B cell (primary cell): ENCODE data around the gene SCMH1. TPM values are rescaled to one million over a fixed set of nuclear protein-coding genes. Genes with fewer than 3 reads are reported as not detected.

Experiments
- ATAC-seq: fragments of 200-7000 bp; cut with Tn5 transposase; one replicate; pipeline ENCODE4 v1.10.0; 2021; ENCODE audit warnings: low read depth, mild to moderate bottlenecking, moderate number of reproducible peaks, moderate library complexity
- CTCF ChIA-PET: fragments of 350-600 bp; sonication (Branson Sonifier 250); formaldehyde crosslinking; loops from one replicate; lab custom pipeline; 2021; ENCODE audit warnings: antibody characterized with exemption, inconsistent platforms; lab: Charles Lee
- POLR2A ChIA-PET: fragments of 350-600 bp; sonication (Branson Sonifier 250); formaldehyde crosslinking; loops from one replicate; lab custom pipeline; 2021; ENCODE audit warnings: antibody characterized with exemption; lab: Charles Lee
- DNase-seq: peaks from one replicate; pipeline ENCODE4 v3.0.0; 2013
- H2AFZ ChIP-seq: 2 replicates; pipeline ENCODE4 v1.6.1; 2012; ENCODE audit warnings: mild to moderate bottlenecking, low read depth, low read length; ENCODE audit not compliant: insufficient read depth, poor library complexity, severe bottlenecking
- H3K27ac ChIP-seq, 2 donors: 1 replicate in 1 of 2; 2 replicates in 1 of 2; pipeline ENCODE4 v1.5.1; 2012 to 2013; ENCODE audit warnings: low read length in 2 of 2, mild to moderate bottlenecking in 2 of 2, moderate library complexity in 1 of 2
- H3K27me3 ChIP-seq, 4 experiments: fragments of 200-600 bp in 1 of 4; sonication (generic) in 1 of 4; replicated peaks in 1 of 4; 1 replicate in 2 of 4; 2 replicates in 2 of 4; pipeline versions ENCODE4 v1.6.1 to v1.7.0; 2013 to 2016; ENCODE audit warnings: low read length in 3 of 4, mild to moderate bottlenecking in 2 of 4, mixed read lengths in 1 of 4, moderate library complexity in 1 of 4; ENCODE audit not compliant: insufficient read depth in 4 of 4, control insufficient read depth in 3 of 4; ENCODE audit errors: control extremely low read depth in 1 of 4
- H3K36me3 ChIP-seq, 2 experiments: replicated peaks in 1 of 2; 1 replicate in 1 of 2; 2 replicates in 1 of 2; pipeline versions ENCODE4 v1.6.1 to v1.7.1; 2013; ENCODE audit warnings: low read length in 1 of 2; ENCODE audit not compliant: insufficient read depth in 2 of 2, control insufficient read depth in 1 of 2; ENCODE audit errors: control extremely low read depth in 1 of 2, extremely low read depth in 1 of 2
- H3K4me1 ChIP-seq, 2 donors: fragments of 200-600 bp in 1 of 2; sonication (generic) in 1 of 2; 1 replicate in 1 of 2; 2 replicates in 1 of 2; pipeline versions ENCODE4 v1.5.1 to v1.6.1; 2013 to 2017; ENCODE audit warnings: low read length in 2 of 2; ENCODE audit not compliant: control insufficient read depth in 2 of 2, insufficient read depth in 2 of 2
- H3K4me2 ChIP-seq: replicated peaks from 2 replicates; pipeline ENCODE3; 2012; ENCODE audit warnings: mild to moderate bottlenecking, low read depth, low read length; ENCODE audit not compliant: poor library complexity, severe bottlenecking
- H3K4me3 ChIP-seq, 5 experiments: fragments of 200-600 bp in 1 of 5; sonication (generic) in 1 of 5; 1 replicate in 3 of 5; 2 replicates in 2 of 5; pipeline versions ENCODE4 v1.5.1 to v1.7.0; 2011 to 2016; ENCODE audit warnings: low read length in 4 of 5, mild to moderate bottlenecking in 4 of 5, low read depth in 2 of 5, control low read depth in 1 of 5, moderate library complexity in 1 of 5; ENCODE audit not compliant: insufficient read depth in 1 of 5; ENCODE audit errors: control extremely low read depth in 1 of 5, extremely low read depth in 1 of 5
- H3K79me2 ChIP-seq: fragments of 200-600 bp; sonication (generic); one replicate; pipeline ENCODE4 v1.6.0; 2016; ENCODE audit warnings: low read length; ENCODE audit not compliant: control insufficient read depth, insufficient read depth
- H3K9ac ChIP-seq: fragments of 200-600 bp; sonication (generic); 2 replicates; pipeline ENCODE4 v1.6.1; 2017; ENCODE audit warnings: mild to moderate bottlenecking, low read length, moderate library complexity
- H3K9me3 ChIP-seq, 3 donors: one replicate each; pipeline versions ENCODE4 v1.6.1 to v1.7.1; 2013; ENCODE audit warnings: low read length in 2 of 3; ENCODE audit not compliant: control insufficient read depth in 2 of 3, insufficient read depth in 1 of 3; ENCODE audit errors: control extremely low read depth in 1 of 3
- H4K20me1 ChIP-seq: 2 replicates; pipeline ENCODE4 v1.6.0; 2012; ENCODE audit warnings: mild to moderate bottlenecking, low read length; ENCODE audit not compliant: insufficient read depth, control insufficient read depth, poor library complexity, severe bottlenecking
- H3K27ac Mint-ChIP-seq: one replicate; pipeline ENCODE4 v1.8.0; 2021; ENCODE audit warnings: mixed read lengths
- H3K27me3 Mint-ChIP-seq: one replicate; pipeline ENCODE4 v1.8.0; 2021; ENCODE audit warnings: mixed read lengths
- H3K4me1 Mint-ChIP-seq: one replicate; pipeline ENCODE4 v1.8.0; 2021; ENCODE audit warnings: mixed read lengths
- H3K4me3 Mint-ChIP-seq: one replicate; pipeline ENCODE4 v1.8.0; 2021; ENCODE audit warnings: mixed read lengths
- H3K9me3 Mint-ChIP-seq: one replicate; pipeline ENCODE4 v1.8.0; 2022; ENCODE audit warnings: mixed read lengths; ENCODE audit not compliant: insufficient read depth
- EZH2 ChIP-seq: IDR thresholded peaks from 2 replicates; pipeline ENCODE4 v1.6.1; 2012; ENCODE audit warnings: borderline replicate concordance, low read depth, mild to moderate bottlenecking, moderate library complexity, low read length; ENCODE audit not compliant: insufficient read depth, poor library complexity, severe bottlenecking
- WGBS: methylation state at CpG from one replicate; pipeline ENCODE4 v1.1.5; 2013; ENCODE audit warnings: missing lambda C conversion rate; ENCODE audit not compliant: insufficient coverage; 5-methylcytosine and 5-hydroxymethylcytosine counted together
- intact Hi-C: fragments of 100-400 bp; cut with micrococcal nuclease; formaldehyde crosslinking; loops from one replicate; pipeline ENCODE4 v1.10.0; 2022
- polyA plus RNA-seq: library from polyadenylated mRNA; depleted of rRNA; stranded (reverse); fragments of >200 nt; gene quantifications from 2 replicates; pipeline ENCODE4 v1.2.3, GENCODE V29; 2012
- total RNA-seq, 2 donors: library from RNA; stranded (reverse); fragments of 120-200 nt in 1 of 2; gene quantifications; 1 replicate in 1 of 2; 2 replicates in 1 of 2; pipeline versions ENCODE4 v1.2.3 to v1.2.4, GENCODE V29; 2013 to 2022
- TF ChIP-seq, protein P1 (sequence below): fragments of 200-600 bp; IDR thresholded peaks from one replicate; pipeline ENCODE4 v1.8.0; 2022; ENCODE audit warnings: antibody characterized with exemption, mild to moderate bottlenecking

The SCMH1 gene
- total and polyA plus RNA-seq, 2 donors (not counting 1 experiment from before 2014, with no cell fraction given), result 29.4 to 33.3 TPM

GRCh38 chr1:41009466-41009865 is 232.6 kb downstream of the SCMH1 start:
- no peak for ATAC-seq
- WGBS, result 98% methylated on average over 8 of the region's 8 CpGs

DNA sequence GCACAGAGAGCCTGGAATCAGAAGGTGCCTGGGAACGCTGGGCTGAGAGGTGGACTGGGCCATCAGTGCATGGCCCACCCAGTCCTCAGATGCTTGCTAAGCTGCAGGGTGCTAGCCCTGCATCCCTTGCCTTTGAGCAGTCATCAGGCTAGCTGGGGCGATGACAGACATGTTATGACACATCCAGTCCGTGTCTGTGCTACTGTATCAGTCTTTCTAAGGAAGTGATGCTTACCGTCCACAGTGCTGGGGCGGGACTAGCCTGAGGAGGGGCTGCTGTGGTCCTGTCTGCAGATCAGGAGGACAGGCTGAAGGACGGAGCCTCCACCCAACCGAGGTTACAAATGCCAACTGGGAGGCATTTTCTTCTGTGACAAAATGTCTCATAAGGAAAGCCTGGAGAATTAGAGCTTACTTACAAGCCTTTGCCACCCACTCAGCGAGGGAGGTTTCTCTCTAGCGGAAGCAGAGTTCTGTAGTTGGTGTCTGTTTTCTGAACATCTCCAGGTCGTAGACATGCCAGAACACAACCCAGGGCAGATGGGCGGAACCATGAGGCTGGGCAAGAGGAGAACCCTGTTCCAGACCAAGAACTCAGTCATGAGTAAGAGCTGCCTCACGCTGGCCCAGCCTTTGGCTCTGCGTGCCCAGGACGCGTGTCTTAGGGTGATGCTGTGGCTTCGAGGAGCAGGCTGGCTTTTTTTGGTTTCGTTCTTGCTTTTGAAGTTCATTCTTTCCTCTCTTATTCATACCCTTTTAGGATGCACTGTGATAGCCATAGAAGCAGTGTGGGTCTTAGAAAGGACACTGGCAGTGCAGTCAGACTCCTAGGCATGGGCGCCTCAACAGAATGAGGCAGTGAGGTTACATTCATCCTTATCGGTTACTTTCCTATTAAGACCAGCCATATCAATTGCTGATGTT is 234.9 kb downstream of the SCMH1 start:
- ATAC-seq, result no peak
- Mint-ChIP-seq H3K4me1 (peaks cover 14% of the 10 kb centered on the region), H3K27ac (no peak overlapping the region), H3K4me3 (no peak overlapping the region), H3K27me3 (no peaks in the 10 kb centered on the region), H3K9me3 (no peaks in the 10 kb centered on the region)
- Histone ChIP-seq H3K36me3 (peaks cover 2 to 74% of the 10 kb centered on the region in 2 experiments), H3K27me3 (no peaks in the 10 kb centered on the region), H3K79me2 (no peaks in the 10 kb centered on the region), H3K4me1 (peaks cover 6 to 13% of the 10 kb centered on the region in 2 donors), H3K9ac (no peak overlapping the region), H4K20me1 (no peaks in the 10 kb centered on the region), H3K9me3 (no peaks in the 10 kb centered on the region), H2AFZ (no peak overlapping the region), H3K4me2 (no peak overlapping the region), H3K4me3 (no peak overlapping the region), H3K27ac (no peak overlapping the region)
- DNase-seq, result no peak
- POLR2A ChIA-PET, result no interaction called here
- WGBS, result 95% methylated on average over 14 of the region's 19 CpGs
- intact Hi-C loops, result no loop called here
- CTCF ChIA-PET, result no interaction called here
- no peak for TF ChIP-seq EZH2
- TF ChIP-seq, protein P1, sequence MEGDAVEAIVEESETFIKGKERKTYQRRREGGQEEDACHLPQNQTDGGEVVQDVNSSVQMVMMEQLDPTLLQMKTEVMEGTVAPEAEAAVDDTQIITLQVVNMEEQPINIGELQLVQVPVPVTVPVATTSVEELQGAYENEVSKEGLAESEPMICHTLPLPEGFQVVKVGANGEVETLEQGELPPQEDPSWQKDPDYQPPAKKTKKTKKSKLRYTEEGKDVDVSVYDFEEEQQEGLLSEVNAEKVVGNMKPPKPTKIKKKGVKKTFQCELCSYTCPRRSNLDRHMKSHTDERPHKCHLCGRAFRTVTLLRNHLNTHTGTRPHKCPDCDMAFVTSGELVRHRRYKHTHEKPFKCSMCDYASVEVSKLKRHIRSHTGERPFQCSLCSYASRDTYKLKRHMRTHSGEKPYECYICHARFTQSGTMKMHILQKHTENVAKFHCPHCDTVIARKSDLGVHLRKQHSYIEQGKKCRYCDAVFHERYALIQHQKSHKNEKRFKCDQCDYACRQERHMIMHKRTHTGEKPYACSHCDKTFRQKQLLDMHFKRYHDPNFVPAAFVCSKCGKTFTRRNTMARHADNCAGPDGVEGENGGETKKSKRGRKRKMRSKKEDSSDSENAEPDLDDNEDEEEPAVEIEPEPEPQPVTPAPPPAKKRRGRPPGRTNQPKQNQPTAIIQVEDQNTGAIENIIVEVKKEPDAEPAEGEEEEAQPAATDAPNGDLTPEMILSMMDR, result no peak

More at GRCh38 chr1:41009466-41009865, 232.6 kb downstream of the SCMH1 start:
- Mint-ChIP-seq H3K9me3 (no peaks in the 10 kb centered on the region), H3K4me3 (no peak overlapping the region), H3K27ac (no peak overlapping the region), H3K4me1 (peaks cover 4% of the 10 kb centered on the region), H3K27me3 (no peaks in the 10 kb centered on the region)
- Histone ChIP-seq H3K79me2 (no peaks in the 10 kb centered on the region), H3K4me1 (peaks cover 0 to under 1% of the 10 kb centered on the region in 2 donors), H2AFZ (no peak overlapping the region), H4K20me1 (no peaks in the 10 kb centered on the region), H3K9ac (no peak overlapping the region), H3K27me3 (no peaks in the 10 kb centered on the region), H3K27ac (no peak overlapping the region), H3K9me3 (no peaks in the 10 kb centered on the region), H3K4me3 (no peak overlapping the region), H3K36me3 (peaks cover 2 to 67% of the 10 kb centered on the region in 2 experiments), H3K4me2 (no peak overlapping the region)
- CTCF ChIA-PET, result no interaction called here
- TF ChIP-seq, protein P1, result no peak
- no peak for TF ChIP-seq EZH2
- intact Hi-C loops, result no loop called here
- POLR2A ChIA-PET, result no interaction called here
- DNase-seq, result no peak
